ENCODE data around the gene SMCO4. TPM values are rescaled to one million over a fixed set of nuclear protein-coding genes. Genes with fewer than 3 reads are reported as not detected.

Gene SMCO4
- total RNA-seq, 2 experiments from 2014 or later, result 8.9 to 11.0 TPM

DNA sequence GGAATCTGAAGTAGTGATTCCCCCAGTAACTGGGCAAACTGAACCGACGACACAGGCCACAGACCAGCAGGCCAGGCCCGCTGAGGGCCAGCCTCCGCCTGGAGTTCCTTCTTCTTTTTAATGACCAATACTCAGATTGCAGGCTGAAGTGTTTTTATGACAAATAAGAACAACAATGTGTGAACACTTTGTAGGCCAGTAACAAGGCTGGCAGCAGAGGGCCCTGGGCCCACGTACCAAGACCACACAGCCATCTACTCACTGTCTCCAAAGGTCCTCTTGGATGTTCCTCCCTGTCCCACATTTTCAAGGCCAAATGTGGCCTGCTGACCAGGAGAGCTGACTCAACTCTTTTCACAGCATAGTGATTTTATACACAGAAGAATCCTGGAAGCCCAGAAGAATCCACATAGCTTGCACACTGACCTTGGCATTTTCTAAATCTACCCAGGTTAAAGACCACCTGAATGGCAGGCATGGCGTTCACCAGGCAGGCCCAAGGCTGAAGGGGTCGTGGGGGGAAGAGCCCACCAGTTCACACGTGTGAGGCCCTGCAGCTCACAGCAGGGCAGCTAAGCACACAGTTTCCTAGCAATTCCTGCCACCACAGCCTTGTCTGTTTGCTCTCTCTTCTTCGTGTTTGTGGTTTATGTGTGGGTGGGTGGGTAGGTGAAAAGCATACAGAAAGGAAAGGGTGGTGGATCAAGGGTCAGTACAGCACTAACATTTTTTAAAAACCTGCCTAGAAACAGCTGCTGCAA is 13.3 kb downstream of the SMCO4 start:
- peak overlapping the region; percentile 54 for H3K4me3 Mint-ChIP-seq

DNA sequence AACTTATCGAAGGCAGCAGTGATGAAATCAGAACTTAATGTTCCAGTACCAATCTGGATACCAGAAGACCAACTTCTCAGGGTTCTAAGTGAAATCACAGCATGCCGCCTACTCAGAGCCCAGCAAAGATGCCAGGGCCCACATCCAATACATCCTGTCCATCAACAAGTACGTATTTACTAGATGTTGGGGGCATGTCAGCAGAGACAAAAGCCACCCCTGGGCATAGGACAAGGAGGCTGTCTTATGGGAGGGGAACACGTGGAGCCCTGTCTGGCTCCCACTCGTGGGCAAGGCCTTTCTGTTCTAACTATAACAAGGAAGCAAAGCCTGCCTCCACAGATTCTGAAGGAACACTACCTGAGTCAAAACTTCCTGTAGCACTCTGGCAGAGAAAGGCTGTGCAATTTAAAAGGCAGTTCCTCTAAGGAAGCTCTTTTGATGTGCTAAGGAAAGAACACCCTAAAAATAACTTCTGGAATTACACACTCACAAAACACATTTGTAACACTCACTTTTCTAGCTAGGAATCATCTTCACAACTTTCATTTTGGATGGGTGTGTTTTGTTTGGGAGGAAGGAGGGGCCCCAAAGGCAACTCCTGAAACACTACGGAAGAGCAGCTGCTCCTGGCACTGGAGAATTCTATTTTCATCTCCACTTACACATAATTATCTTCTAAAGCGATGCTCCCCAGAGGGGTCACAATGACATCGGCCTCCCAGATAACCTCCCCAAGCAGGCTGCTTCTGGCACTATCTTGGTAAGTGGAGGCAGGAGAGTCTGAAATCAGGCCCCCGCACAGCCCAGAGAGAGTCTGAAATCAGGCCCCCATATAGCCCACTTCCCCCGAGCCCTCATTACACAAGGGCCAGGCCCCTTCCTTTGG is 14.2 kb downstream of the SMCO4 start:
- ATAC-seq (ENCODE audit: low read depth) (no peak), DNase-seq (no peak)
- H3K9me3 Mint-ChIP-seq, result no peaks in the 10 kb centered on the region
- H3K4me3 Mint-ChIP-seq, result no peak overlapping the region
- H3K4me1 Mint-ChIP-seq, result peaks cover 59% of the 10 kb centered on the region
- peaks cover 2% of the 10 kb centered on the region for H3K36me3 Mint-ChIP-seq
- POLR2A ChIA-PET, result no interaction called here
- H3K27ac Mint-ChIP-seq, result peak overlapping the region; percentile 42
- H3K27me3 Mint-ChIP-seq, result no peaks in the 10 kb centered on the region

More for the DNA sequence above, 13.3 kb downstream of the SMCO4 start:
- POLR2A ChIA-PET, result interaction anchor here (0.6 to 1.0 kb wide), 2 partner anchors 9 to 83 kb away, joined by 3 to 4 read pairs; no protein-coding TSS in a partner anchor
- Mint-ChIP-seq H3K27me3 (no peaks in the 10 kb centered on the region), H3K4me1 (peaks cover 55% of the 10 kb centered on the region), H3K9me3 (no peaks in the 10 kb centered on the region), H3K36me3 (no peaks in the 10 kb centered on the region), H3K27ac (peak overlapping the region; percentile 72)
- ATAC-seq (ENCODE audit: low read depth) (no peak), DNase-seq (no peak)

DNA sequence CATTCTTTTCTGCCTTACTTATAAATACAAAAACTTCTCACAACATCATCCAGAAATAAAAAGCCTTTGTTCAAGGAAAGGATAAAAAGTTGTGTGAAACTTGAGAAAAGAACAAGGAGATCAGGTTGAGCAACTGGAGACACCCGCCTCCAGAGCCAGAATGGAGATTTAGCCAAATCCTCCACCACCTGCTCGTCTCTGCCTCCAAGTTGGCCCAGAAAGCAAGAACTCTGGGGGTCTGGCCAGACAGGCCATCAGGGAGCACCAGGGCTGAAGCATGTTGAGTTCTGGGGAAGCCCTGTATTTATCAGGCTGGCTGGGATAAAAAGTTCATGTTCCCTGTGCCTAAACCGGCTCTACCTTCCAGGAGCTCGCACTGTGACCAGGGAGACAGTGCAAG is 14.9 kb downstream of the SMCO4 start:
- no peak overlapping the region for H3K27ac Mint-ChIP-seq
- no peak for ATAC-seq (ENCODE audit: low read depth)
- no peaks in the 10 kb centered on the region for H3K9me3 Mint-ChIP-seq
- H3K4me1 Mint-ChIP-seq, result peaks cover 63% of the 10 kb centered on the region
- no peaks in the 10 kb centered on the region for H3K27me3 Mint-ChIP-seq
- POLR2A ChIA-PET, result no interaction called here
- no peak for DNase-seq
- H3K36me3 Mint-ChIP-seq, result peaks cover 2% of the 10 kb centered on the region
- H3K4me3 Mint-ChIP-seq, result no peak overlapping the region

DNA sequence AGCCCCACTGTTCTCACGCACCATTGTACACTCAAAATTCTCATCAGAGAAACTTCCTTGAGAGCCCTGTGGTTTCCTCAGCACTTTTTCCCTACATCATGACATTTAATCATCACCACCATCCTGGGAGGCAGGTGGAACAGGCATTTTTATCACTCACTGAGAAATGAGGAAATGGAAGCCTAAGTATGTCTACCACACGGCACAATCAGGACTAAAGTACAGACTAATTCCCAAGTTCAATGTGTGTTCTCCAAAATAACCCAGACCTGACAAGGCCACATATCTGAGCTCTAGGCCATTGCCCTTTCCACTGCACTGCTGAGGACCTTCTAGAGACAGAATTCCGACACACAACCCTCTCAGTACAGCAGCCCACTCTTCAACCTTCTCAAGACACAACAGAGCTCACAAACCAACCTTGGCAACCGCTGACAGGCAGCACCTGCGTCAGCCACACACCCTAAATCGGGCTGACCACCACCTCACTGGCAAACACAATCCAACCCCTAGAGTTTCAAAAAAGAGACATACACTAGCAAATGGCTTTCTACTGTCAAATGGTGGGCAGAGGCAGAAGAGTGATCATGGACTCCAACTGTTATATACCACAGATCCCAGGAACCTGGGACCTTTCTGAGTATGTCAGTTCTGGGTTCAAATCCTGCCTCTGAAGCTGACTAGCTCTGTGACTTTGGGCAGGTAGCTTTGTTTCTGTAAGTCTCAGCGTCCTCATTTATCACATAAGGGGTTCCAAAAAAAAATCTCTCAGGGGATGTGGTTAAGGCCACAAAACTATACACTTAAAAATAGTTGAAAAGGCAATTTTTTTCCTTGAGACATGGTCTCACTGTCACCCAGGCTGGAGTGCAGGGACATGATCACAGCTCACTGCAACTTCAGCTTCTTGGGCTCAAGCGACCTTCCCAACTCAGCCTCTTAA is 16.3 kb downstream of the SMCO4 start:
- Mint-ChIP-seq H3K4me1 (peaks cover 61% of the 10 kb centered on the region), H3K4me3 (peak overlapping the region; percentile 29), H3K36me3 (peaks cover 2% of the 10 kb centered on the region), H3K27ac (peak overlapping the region; percentile 1), H3K27me3 (no peaks in the 10 kb centered on the region), H3K9me3 (no peaks in the 10 kb centered on the region)
- POLR2A ChIA-PET, result interaction anchor here (1.0 kb wide), 1 partner anchor 15 kb away, joined by 3 read pairs; no protein-coding TSS in a partner anchor
- ATAC-seq (ENCODE audit: low read depth) (peak; percentile 48), DNase-seq (no peak)

DNA sequence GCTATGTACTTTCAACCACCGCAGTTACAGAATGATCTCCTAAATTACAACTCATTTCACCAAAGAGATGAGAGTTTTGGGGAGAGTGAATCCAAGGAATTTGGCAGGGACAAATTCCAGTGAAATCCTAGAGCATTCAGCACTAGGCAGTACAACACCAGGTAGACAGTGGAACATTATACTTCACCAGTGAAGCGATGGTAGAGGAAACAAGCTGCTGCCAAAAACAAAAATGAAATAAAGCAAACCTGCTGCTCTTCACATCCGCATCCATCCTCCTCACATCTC is 16.9 kb downstream of the SMCO4 start:
- POLR2A ChIA-PET, result no interaction called here
- no peaks in the 10 kb centered on the region for H3K27me3 Mint-ChIP-seq
- ATAC-seq (ENCODE audit: low read depth) (no peak), DNase-seq (no peak)
- peaks cover 60% of the 10 kb centered on the region for H3K4me1 Mint-ChIP-seq
- H3K4me3 Mint-ChIP-seq, result no peak overlapping the region
- peaks cover 2% of the 10 kb centered on the region for H3K36me3 Mint-ChIP-seq
- peak overlapping the region; percentile 1 for H3K27ac Mint-ChIP-seq
- H3K9me3 Mint-ChIP-seq, result no peaks in the 10 kb centered on the region

DNA sequence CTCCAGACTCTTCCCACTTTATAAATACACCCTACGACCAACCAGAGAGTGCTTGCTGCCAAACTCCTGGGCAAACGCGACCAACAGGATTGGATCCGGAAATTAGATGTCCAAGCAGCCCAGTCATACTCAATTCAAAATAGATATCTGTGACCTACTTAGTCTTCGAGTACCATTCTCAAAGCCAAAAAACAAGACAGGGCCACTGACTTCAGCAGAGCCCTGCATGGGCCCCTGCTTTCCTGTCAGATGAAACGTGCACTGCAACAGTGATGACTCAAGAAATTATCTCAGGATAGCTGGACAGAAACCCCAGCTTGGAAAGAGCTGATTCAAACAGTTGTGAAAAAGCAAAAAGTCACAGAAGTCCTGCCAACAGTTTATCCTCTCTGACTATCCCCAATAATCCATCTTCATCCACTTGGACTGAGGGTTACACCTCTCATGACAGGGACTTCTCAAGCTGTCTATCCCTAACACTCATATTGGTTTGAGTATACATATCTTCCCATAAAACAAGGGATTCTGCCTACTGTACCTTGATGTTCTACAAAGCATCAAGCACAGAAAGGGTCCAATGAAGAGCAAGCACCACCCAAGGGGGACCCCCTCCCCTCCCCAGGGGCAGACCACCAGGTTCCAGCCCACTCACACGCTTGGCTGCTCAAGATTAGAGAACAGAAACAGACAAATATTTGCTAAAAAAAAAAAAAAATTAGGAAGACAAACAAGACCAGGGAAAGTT is 17.4 kb downstream of the SMCO4 start:
- Mint-ChIP-seq H3K27ac (no peak overlapping the region), H3K36me3 (peaks cover 2% of the 10 kb centered on the region), H3K4me3 (no peak overlapping the region), H3K27me3 (no peaks in the 10 kb centered on the region), H3K4me1 (peaks cover 62% of the 10 kb centered on the region), H3K9me3 (no peaks in the 10 kb centered on the region)
- POLR2A ChIA-PET, result no interaction called here
- ATAC-seq (ENCODE audit: low read depth), result no peak
- DNase-seq, result no peak

DNA sequence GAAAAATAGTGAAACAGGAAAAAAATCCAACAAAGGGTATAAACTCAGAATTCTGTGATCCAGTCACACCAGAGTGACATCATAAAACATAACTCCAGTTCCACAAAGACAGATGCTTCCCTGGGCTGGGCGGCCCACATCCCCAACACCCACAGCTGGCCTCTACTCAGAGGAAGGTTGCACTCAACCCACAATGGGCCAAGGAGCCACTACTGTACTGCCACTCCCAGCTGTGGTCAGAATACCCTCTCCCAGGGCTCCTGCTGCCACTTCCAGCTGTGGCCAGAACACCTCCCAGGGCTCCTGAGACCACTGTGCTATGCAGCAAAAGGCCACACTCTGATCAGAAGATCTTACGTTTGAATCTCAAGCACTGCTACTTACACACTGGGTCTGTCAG is 18.3 kb downstream of the SMCO4 start:
- H3K27me3 Mint-ChIP-seq, result no peaks in the 10 kb centered on the region
- H3K4me1 Mint-ChIP-seq, result peaks cover 62% of the 10 kb centered on the region
- no peak for ATAC-seq (ENCODE audit: low read depth)
- H3K27ac Mint-ChIP-seq, result no peak overlapping the region
- H3K36me3 Mint-ChIP-seq, result peaks cover 2% of the 10 kb centered on the region
- POLR2A ChIA-PET, result no interaction called here
- H3K9me3 Mint-ChIP-seq, result no peaks in the 10 kb centered on the region
- DNase-seq, result no peak
- peak overlapping the region; percentile 13 for H3K4me3 Mint-ChIP-seq

DNA sequence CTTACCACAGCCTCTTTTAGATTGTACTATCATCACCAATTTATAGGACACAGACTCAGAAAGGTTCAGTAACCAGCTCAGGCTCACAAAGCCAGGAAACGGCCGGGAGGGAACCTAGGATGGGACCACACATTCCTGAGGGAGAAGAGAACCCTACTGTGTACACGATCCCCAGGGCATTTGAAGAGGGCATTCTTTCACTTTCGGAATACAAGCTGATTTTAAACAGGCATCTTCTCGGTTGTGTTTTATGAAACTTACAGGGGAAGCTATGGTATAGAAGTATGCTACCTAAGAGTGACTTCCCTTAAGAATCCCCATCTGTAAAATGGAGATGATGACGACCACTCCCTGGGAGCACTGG is 19.0 kb downstream of the SMCO4 start:
- Mint-ChIP-seq H3K27ac (peak overlapping the region; percentile 51), H3K36me3 (peaks cover 2% of the 10 kb centered on the region), H3K9me3 (no peaks in the 10 kb centered on the region), H3K4me1 (peaks cover 62% of the 10 kb centered on the region), H3K27me3 (no peaks in the 10 kb centered on the region), H3K4me3 (peak overlapping the region; percentile 50)
- ATAC-seq (ENCODE audit: low read depth), result no peak
- POLR2A ChIA-PET, result no interaction called here
- no peak for DNase-seq

DNA sequence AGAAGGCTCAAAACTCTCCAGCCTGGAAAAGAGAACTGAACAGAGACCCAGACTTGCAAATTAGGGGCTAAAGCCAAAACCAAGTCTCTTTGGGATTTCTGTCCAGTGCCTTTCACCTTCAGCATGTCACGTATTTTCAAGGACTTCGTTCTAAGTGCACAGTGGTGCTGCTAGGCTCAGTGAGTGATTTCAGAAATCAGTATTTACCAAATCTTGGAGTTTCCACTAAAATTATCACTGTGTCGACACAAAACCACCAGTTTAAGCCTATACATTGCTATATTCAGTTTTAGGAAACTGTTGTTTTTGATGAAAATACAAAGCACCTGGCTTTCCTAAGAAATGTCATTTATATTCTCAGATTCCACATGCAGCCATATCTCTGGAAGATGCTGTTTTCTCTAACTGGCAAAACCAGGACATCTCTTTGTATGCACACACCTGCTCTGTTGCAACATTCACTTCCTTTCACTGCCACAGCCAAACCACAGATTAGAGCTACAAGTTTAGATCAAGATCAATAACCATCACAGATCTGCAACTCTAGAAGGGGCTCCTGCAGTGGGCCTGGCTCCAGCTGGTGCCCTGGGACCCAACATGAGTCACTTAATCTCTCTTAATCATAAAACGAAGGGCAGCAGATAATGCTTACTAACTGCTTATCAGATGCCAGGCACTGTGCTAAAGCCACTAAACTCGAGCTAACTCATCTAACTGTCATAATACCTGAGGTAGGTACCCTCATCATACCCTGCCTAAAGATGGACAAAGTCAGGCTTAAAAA is 22.3 kb downstream of the SMCO4 start:
- DNase-seq, result no peak
- POLR2A ChIA-PET, result interaction anchor here (0.6 to 1.0 kb wide), 3 partner anchors 24 to 323 kb away, joined by 3 to 6 read pairs (median 4); partner anchors contain the start of gene SLC36A4
- H3K36me3 Mint-ChIP-seq, result peaks cover 2% of the 10 kb centered on the region
- ATAC-seq (ENCODE audit: low read depth), result peak; percentile 75
- peaks cover 44% of the 10 kb centered on the region for H3K4me1 Mint-ChIP-seq
- no peaks in the 10 kb centered on the region for H3K9me3 Mint-ChIP-seq
- H3K27me3 Mint-ChIP-seq, result peaks cover 2% of the 10 kb centered on the region
- peak overlapping the region; percentile 63 for H3K4me3 Mint-ChIP-seq
- no peak overlapping the region for H3K27ac Mint-ChIP-seq

DNA sequence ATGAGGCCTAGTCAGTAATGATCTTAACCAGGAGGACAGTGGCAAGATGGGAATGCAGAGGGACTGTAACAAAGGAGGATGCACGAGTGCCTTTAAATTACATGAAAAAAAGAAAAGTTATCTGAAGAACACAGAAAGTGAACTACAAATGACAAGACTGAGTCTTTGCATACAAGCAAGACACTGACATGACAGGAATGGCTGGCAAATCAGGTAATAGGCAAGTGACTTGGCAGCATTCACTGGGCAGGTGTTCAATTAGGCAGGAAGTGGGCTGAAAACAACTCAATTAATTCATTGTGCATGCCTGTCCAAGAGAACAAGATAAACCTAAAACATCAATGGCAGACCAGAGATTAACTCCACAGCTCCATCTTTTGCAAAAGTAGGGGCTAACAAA is 24.0 kb downstream of the SMCO4 start:
- H3K36me3 Mint-ChIP-seq, result peaks cover 2% of the 10 kb centered on the region
- H3K4me3 Mint-ChIP-seq, result no peak overlapping the region
- no peak for DNase-seq
- H3K9me3 Mint-ChIP-seq, result no peaks in the 10 kb centered on the region
- no peak for ATAC-seq (ENCODE audit: low read depth)
- POLR2A ChIA-PET, result no interaction called here
- peaks cover 35% of the 10 kb centered on the region for H3K4me1 Mint-ChIP-seq
- no peak overlapping the region for H3K27ac Mint-ChIP-seq
- H3K27me3 Mint-ChIP-seq, result peaks cover 6% of the 10 kb centered on the region

DNA sequence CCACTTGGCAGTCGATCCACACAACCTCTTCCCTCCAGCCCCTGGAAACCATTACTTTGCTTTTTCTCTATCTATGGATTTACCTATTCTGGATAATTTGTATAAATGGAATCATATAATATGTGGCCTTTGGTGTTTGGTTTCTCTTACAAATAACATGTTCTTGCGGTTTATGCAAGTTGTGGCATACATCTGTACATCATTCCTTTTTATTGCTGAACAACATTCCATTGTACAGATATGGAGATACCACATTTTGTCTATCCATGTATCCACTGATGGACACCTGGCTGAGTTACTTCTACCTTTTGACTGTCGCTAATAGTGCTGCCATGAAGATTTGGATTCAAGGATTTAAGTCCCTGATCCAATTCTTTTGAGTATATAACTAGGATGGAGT is 25.1 kb downstream of the SMCO4 start:
- peaks cover 6% of the 10 kb centered on the region for H3K27me3 Mint-ChIP-seq
- peaks cover 29% of the 10 kb centered on the region for H3K4me1 Mint-ChIP-seq
- POLR2A ChIA-PET, result no interaction called here
- peaks cover 2% of the 10 kb centered on the region for H3K36me3 Mint-ChIP-seq
- no peak overlapping the region for H3K27ac Mint-ChIP-seq
- ATAC-seq (ENCODE audit: low read depth) (no peak), DNase-seq (no peak)
- no peak overlapping the region for H3K4me3 Mint-ChIP-seq
- no peaks in the 10 kb centered on the region for H3K9me3 Mint-ChIP-seq

DNA sequence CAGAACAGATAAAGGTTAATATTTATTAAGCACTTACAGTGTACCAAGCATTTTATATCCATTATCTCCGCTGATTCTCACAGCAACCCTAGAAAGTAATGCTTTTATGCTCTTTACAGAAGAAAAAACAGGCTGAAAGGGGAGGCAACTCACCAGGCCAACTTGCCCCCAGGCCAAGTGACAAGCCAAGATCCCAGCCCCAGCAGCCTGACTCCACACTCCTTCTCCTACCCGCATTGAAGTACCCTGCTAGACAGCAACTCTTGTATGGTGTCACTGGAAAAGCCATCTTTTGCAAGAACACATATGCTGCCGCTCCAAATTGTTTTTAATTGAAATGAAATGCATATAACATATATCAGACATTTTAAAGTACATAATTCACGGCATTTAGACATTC is 25.6 kb downstream of the SMCO4 start:
- POLR2A ChIA-PET, result no interaction called here
- no peak overlapping the region for H3K27ac Mint-ChIP-seq
- ATAC-seq (ENCODE audit: low read depth), result no peak

More for the DNA sequence above, 25.6 kb downstream of the SMCO4 start:
- H3K36me3 Mint-ChIP-seq, result peaks cover 2% of the 10 kb centered on the region
- peaks cover 6% of the 10 kb centered on the region for H3K27me3 Mint-ChIP-seq
- no peak for DNase-seq
- H3K4me3 Mint-ChIP-seq, result no peak overlapping the region
- no peaks in the 10 kb centered on the region for H3K9me3 Mint-ChIP-seq
- peaks cover 26% of the 10 kb centered on the region for H3K4me1 Mint-ChIP-seq
